MG63 (cell line): ENCODE data around the gene TMPRSS11F. TPM values are rescaled to one million over a fixed set of nuclear protein-coding genes. Genes with fewer than 3 reads are reported as not detected.
A peak's percentile ranks its signal among the peaks of the same experiment; 100 is the strongest.
"Not testable (repeated sequence)": the region's sequence is repeated elsewhere in the genome, so short reads cannot be mapped to it uniquely, and the experiment has no call there.

Experiments
- DNase-seq: peaks from one replicate; pipeline ENCODE4 v3.0.0-alpha.2; 2020
- H3K27me3 ChIP-seq: fragments of 250-450 bp; sonication (Bioruptor Pico); 2 replicates; pipeline ENCODE4 v1.5.1; 2020; ENCODE audit warnings: mild to moderate bottlenecking, moderate library complexity
- H3K36me3 ChIP-seq: fragments of 250-450 bp; sonication (Bioruptor Pico); 2 replicates; pipeline ENCODE4 v1.5.1; 2020; ENCODE audit warnings: mild to moderate bottlenecking, moderate library complexity
- H3K4me3 ChIP-seq: fragments of 250-450 bp; sonication (Bioruptor Pico); 2 replicates; pipeline ENCODE4 v1.5.1; 2020; ENCODE audit warnings: mild to moderate bottlenecking, moderate library complexity
- H3K9me3 ChIP-seq: fragments of 250-450 bp; sonication (Bioruptor Pico); 2 replicates; pipeline ENCODE4 v1.5.1; 2020; ENCODE audit warnings: mild to moderate bottlenecking, moderate library complexity
- total RNA-seq: library from RNA; depleted of rRNA; stranded (reverse); fragments of >200 nt; shearing (Covaris generic); gene quantifications from 2 replicates; pipeline ENCODE4 v1.2.3, GENCODE V29; 2014; ENCODE audit warnings: low replicate concordance; rRNA removed

Gene TMPRSS11F
- total RNA-seq: not detected in 2 replicates

- Histone ChIP-seq H3K36me3 (no peaks in the 10 kb centered on the region), H3K9me3 (no peaks in the 10 kb centered on the region), H3K4me3 (no peak within 1 kb of the TSS), H3K27me3 (no peaks in the 10 kb centered on the region)
- DNase-seq: no peak
Observed at GRCh38 chr4:68129793-68130192, at the start of gene TMPRSS11F. Gene TMPRSS11F (minus strand): TSS chr4:68129869. CDS start chr4:68129820, 49 bp downstream.

- H3K36me3 ChIP-seq: no peaks in the 10 kb centered on the region
- no peaks in the 10 kb centered on the region for H3K27me3 ChIP-seq
- DNase-seq: no peak
- no peaks in the 10 kb centered on the region for H3K9me3 ChIP-seq
- H3K4me3 ChIP-seq: no peak overlapping the region
Observed at GRCh38 chr4:68176904-68177303, 47.2 kb upstream of the TMPRSS11F start.

GRCh38 chr4:68176500-68176899 lies 46.8 kb upstream of the TMPRSS11F start:
- no peaks in the 10 kb centered on the region for H3K36me3 ChIP-seq
- no peak overlapping the region for H3K4me3 ChIP-seq
- no peaks in the 10 kb centered on the region for H3K27me3 ChIP-seq
- no peaks in the 10 kb centered on the region for H3K9me3 ChIP-seq
- DNase-seq: no peak

- no peaks in the 10 kb centered on the region for H3K9me3 ChIP-seq
Observed at GRCh38 chr4:68175562-68176155, 46.0 kb upstream of the TMPRSS11F start.

GRCh38 chr4:68174389-68174788 lies 44.7 kb upstream of the TMPRSS11F start:
- H3K36me3 ChIP-seq, H3K27me3 ChIP-seq, H3K9me3 ChIP-seq, DNase-seq, H3K4me3 ChIP-seq: not testable (repeated sequence)

More at GRCh38 chr4:68175562-68176155, 46.0 kb upstream of the TMPRSS11F start:
- DNase-seq: peak; percentile 1
- H3K36me3 ChIP-seq: no peaks in the 10 kb centered on the region
- no peaks in the 10 kb centered on the region for H3K27me3 ChIP-seq
- H3K4me3 ChIP-seq: no peak overlapping the region

- not testable (repeated sequence) for H3K4me3 ChIP-seq, DNase-seq, H3K36me3 ChIP-seq, H3K9me3 ChIP-seq, H3K27me3 ChIP-seq
Observed at GRCh38 chr4:68172147-68172546, 42.5 kb upstream of the TMPRSS11F start.

GRCh38 chr4:68167706-68168105 lies 38.0 kb upstream of the TMPRSS11F start:
- Histone ChIP-seq H3K4me3 (no peak overlapping the region), H3K36me3 (no peaks in the 10 kb centered on the region), H3K27me3 (no peaks in the 10 kb centered on the region), H3K9me3 (no peaks in the 10 kb centered on the region)
- DNase-seq: no peak

- DNase-seq: no peak
- no peaks in the 10 kb centered on the region for H3K9me3 ChIP-seq
- H3K36me3 ChIP-seq: no peaks in the 10 kb centered on the region
- no peaks in the 10 kb centered on the region for H3K27me3 ChIP-seq
- H3K4me3 ChIP-seq: no peak overlapping the region
Observed at GRCh38 chr4:68167166-68167565, 37.5 kb upstream of the TMPRSS11F start.

GRCh38 chr4:68163754-68164153 lies 34.1 kb upstream of the TMPRSS11F start:
- Histone ChIP-seq H3K9me3 (no peaks in the 10 kb centered on the region), H3K36me3 (no peaks in the 10 kb centered on the region), H3K4me3 (no peak overlapping the region), H3K27me3 (no peaks in the 10 kb centered on the region)
- DNase-seq: no peak

GRCh38 chr4:68162196-68162595 lies 32.5 kb upstream of the TMPRSS11F start:
- H3K4me3 ChIP-seq: no peak overlapping the region
- no peaks in the 10 kb centered on the region for H3K36me3 ChIP-seq
- no peaks in the 10 kb centered on the region for H3K27me3 ChIP-seq
- no peaks in the 10 kb centered on the region for H3K9me3 ChIP-seq
- DNase-seq: no peak

GRCh38 chr4:68152411-68152810 lies 22.7 kb upstream of the TMPRSS11F start:
- H3K9me3 ChIP-seq: no peaks in the 10 kb centered on the region
- no peaks in the 10 kb centered on the region for H3K36me3 ChIP-seq
- DNase-seq: no peak
- no peak overlapping the region for H3K4me3 ChIP-seq
- H3K27me3 ChIP-seq: no peaks in the 10 kb centered on the region

- Histone ChIP-seq H3K36me3 (no peaks in the 10 kb centered on the region), H3K27me3 (no peaks in the 10 kb centered on the region), H3K9me3 (no peaks in the 10 kb centered on the region), H3K4me3 (no peak overlapping the region)
- DNase-seq: no peak
Observed at GRCh38 chr4:68148800-68149685, 19.4 kb upstream of the TMPRSS11F start.

- H3K27me3 ChIP-seq: no peaks in the 10 kb centered on the region
- no peak overlapping the region for H3K4me3 ChIP-seq
- no peak for DNase-seq
- H3K36me3 ChIP-seq: no peaks in the 10 kb centered on the region
- H3K9me3 ChIP-seq: no peaks in the 10 kb centered on the region
Observed at GRCh38 chr4:68147079-68147478, 17.4 kb upstream of the TMPRSS11F start.

GRCh38 chr4:68145261-68145660 lies 15.6 kb upstream of the TMPRSS11F start:
- DNase-seq: no peak
- no peak overlapping the region for H3K4me3 ChIP-seq
- no peaks in the 10 kb centered on the region for H3K9me3 ChIP-seq
- H3K27me3 ChIP-seq: no peaks in the 10 kb centered on the region
- no peaks in the 10 kb centered on the region for H3K36me3 ChIP-seq

GRCh38 chr4:68141852-68142251 lies 12.2 kb upstream of the TMPRSS11F start:
- Histone ChIP-seq H3K4me3 (no peak overlapping the region), H3K27me3 (no peaks in the 10 kb centered on the region), H3K36me3 (no peaks in the 10 kb centered on the region), H3K9me3 (no peaks in the 10 kb centered on the region)
- no peak for DNase-seq

GRCh38 chr4:68132342-68132741 lies 2.7 kb upstream of the TMPRSS11F start:
- DNase-seq: no peak
- no peaks in the 10 kb centered on the region for H3K27me3 ChIP-seq
- H3K4me3 ChIP-seq: no peak overlapping the region
- H3K36me3 ChIP-seq: no peaks in the 10 kb centered on the region
- no peaks in the 10 kb centered on the region for H3K9me3 ChIP-seq

GRCh38 chr4:68124262-68124661 lies 5.4 kb downstream of the TMPRSS11F start:
- Histone ChIP-seq H3K27me3 (no peaks in the 10 kb centered on the region), H3K36me3 (no peaks in the 10 kb centered on the region), H3K4me3 (no peak overlapping the region), H3K9me3 (no peaks in the 10 kb centered on the region)
- DNase-seq: no peak

- H3K4me3 ChIP-seq: no peak overlapping the region
- no peaks in the 10 kb centered on the region for H3K36me3 ChIP-seq
- no peaks in the 10 kb centered on the region for H3K27me3 ChIP-seq
- no peak for DNase-seq
- H3K9me3 ChIP-seq: no peaks in the 10 kb centered on the region
Observed at GRCh38 chr4:68123525-68123924, 6.1 kb downstream of the TMPRSS11F start.
